GM21825 (cell line): Measurements from ENCODE around the gene KLHL13.
"Not testable (repeated sequence)": the region's sequence is repeated elsewhere in the genome, so short reads cannot be mapped to it uniquely, and the experiment has no call there.

Experiments
- ATAC-seq: cut with Tn5 transposase; IDR thresholded peaks from one replicate; pipeline ENCODE4 v1.9.1; 2021; ENCODE audit warnings: mild to moderate bottlenecking, moderate library complexity; ENCODE audit not compliant: unreplicated experiment

KLHL13 gene

GRCh38 chrX:117996408-117996807 is 120.2 kb downstream of the KLHL13 start:
- ATAC-seq = no peak

GRCh38 chrX:117995378-117995777 is 121.2 kb downstream of the KLHL13 start:
- no peak for ATAC-seq

- ATAC-seq = no peak
Observed at GRCh38 chrX:117992192-117992723, 124.4 kb downstream of the KLHL13 start.

GRCh38 chrX:117990438-117990837 is 126.2 kb downstream of the KLHL13 start:
- ATAC-seq = no peak

GRCh38 chrX:117989512-117989911 is 127.1 kb downstream of the KLHL13 start:
- no peak for ATAC-seq

GRCh38 chrX:117987373-117987772 is 129.2 kb downstream of the KLHL13 start:
- no peak for ATAC-seq

- no peak for ATAC-seq
Observed at GRCh38 chrX:117985241-117985640, 131.4 kb downstream of the KLHL13 start.

- no peak for ATAC-seq
Observed at GRCh38 chrX:117982694-117983392, 133.8 kb downstream of the KLHL13 start.

- ATAC-seq = no peak
Observed at GRCh38 chrX:117978402-117978801, 138.2 kb downstream of the KLHL13 start.

GRCh38 chrX:117977526-117977925 is 139.1 kb downstream of the KLHL13 start:
- no peak for ATAC-seq

- no peak for ATAC-seq
Observed at GRCh38 chrX:117973110-117973807, 143.4 kb downstream of the KLHL13 start.

GRCh38 chrX:117972711-117973109 is 143.9 kb downstream of the KLHL13 start:
- no peak for ATAC-seq

GRCh38 chrX:117969782-117970181 is 146.8 kb downstream of the KLHL13 start:
- ATAC-seq = no peak

GRCh38 chrX:117969328-117969727 is 147.3 kb downstream of the KLHL13 start:
- ATAC-seq = no peak

GRCh38 chrX:117959045-117959444 is 157.6 kb downstream of the KLHL13 start:
- no peak for ATAC-seq

GRCh38 chrX:117957128-117957527 is 159.5 kb downstream of the KLHL13 start:
- ATAC-seq = no peak

- ATAC-seq = not testable (repeated sequence)
Observed at GRCh38 chrX:117939296-117939695, 177.3 kb downstream of the KLHL13 start.

GRCh38 chrX:117936118-117936517 is 180.5 kb downstream of the KLHL13 start:
- ATAC-seq = no peak

- ATAC-seq = not testable (repeated sequence)
Observed at GRCh38 chrX:117930116-117930515, 186.5 kb downstream of the KLHL13 start.

GRCh38 chrX:117919755-117920154 is 196.9 kb downstream of the KLHL13 start:
- no peak for ATAC-seq

- ATAC-seq = no peak
Observed at GRCh38 chrX:117910216-117910615, 206.4 kb downstream of the KLHL13 start.

- no peak for ATAC-seq
Observed at GRCh38 chrX:117898226-117898625, 218.4 kb downstream of the KLHL13 start.
